ENCODE measurements around the gene DDA1. TPM values are rescaled to one million over a fixed set of nuclear protein-coding genes. Genes with fewer than 3 reads are reported as not detected.

DDA1 gene
- polyA plus RNA-seq, 2 of the 4 experiments (the other 2 are of a cell fraction): 35.5 to 53.5 TPM

- TF ChIP-seq ELK1 (IDR thresholded peaks at IDR 0.05; ENCODE audit: low read depth, low read length) (no peak), CHD2 (IDR thresholded peaks at IDR 0.05; ENCODE audit: low read length, partially characterized antibody) (no peak), SMC3 (IDR thresholded peaks at IDR 0.05) (peak; percentile 75), HMGXB4 (CRISPR knock-in tag; IDR thresholded peaks at IDR 0.05; ENCODE audit: borderline replicate concordance) (no peak), PHF8 (IDR thresholded peaks at IDR 0.05; ENCODE audit: borderline replicate concordance, low read depth) (no peak), PBX3 (IDR thresholded peaks at IDR 0.05) (peak; percentile 91; the same call in 1 of the 2 replicates), MYC (IDR thresholded peaks at IDR 0.05; ENCODE audit: borderline replicate concordance, low read length) (no peak; the same call in 1 of the 2 replicates), POLR2AphosphoS2 (conservative IDR thresholded peaks at IDR 0.05; ENCODE audit: low read length) (no peak), ZC3H11A (IDR thresholded peaks at IDR 0.05) (no peak), ZNF302 (CRISPR knock-in tag; IDR thresholded peaks at IDR 0.05) (no peak), REST (IDR thresholded peaks at IDR 0.05) (peak; percentile 39; the same call in 1 of the 2 replicates), ESRRA (IDR thresholded peaks at IDR 0.05; ENCODE audit: borderline replicate concordance, low read length) (peak; percentile 67; the same call in 1 of the 2 replicates), RFX5 (IDR thresholded peaks at IDR 0.05) (no peak), SREBF2 (IDR thresholded peaks at IDR 0.05) (no peak), JUNB (IDR thresholded peaks at IDR 0.05) (no peak)
Measured at GRCh38 chr19:17305517-17306284, 3.7 kb upstream of the DDA1 start, which contains the start of gene MRPL34 (continued).

GRCh38 chr19:17306285-17306714 lies 3.1 kb upstream of the DDA1 start:
- Histone ChIP-seq H3K9me3 (no peaks in the 10 kb centered on the region), H3K4me1 (peaks cover 38% of the 10 kb centered on the region), H3K4me3 (peak overlapping the region; percentile 50), H3K27ac (peak overlapping the region; percentile 80 to 99), H3K4me2 (peak overlapping the region; percentile 69)
- POLR2A ChIA-PET: no interaction called here
- 0 out of 2 replicates have a peak, but pooled peaks have one; percentile 20 for TF ChIP-seq TP53 (CRISPR knock-in tag; IDR thresholded peaks at IDR 0.05)
- no peak for TF ChIP-seq PBX3 (IDR thresholded peaks at IDR 0.05)
- peak; percentile 6; the same call in 1 of the 2 replicates for TF ChIP-seq KDM1A (IDR thresholded peaks at IDR 0.05; ENCODE audit: low read depth)
- ATAC-seq (no peak), DNase-seq (ENCODE audit: low read depth in 1 of 2, low spot score in 1 of 2) (no peak), FAIRE-seq (no peak)
- CTCF ChIA-PET: interaction anchor here (1.6 to 8.7 kb wide), 2 partner anchors 13 to 84 kb away, joined by 4 to 98 read pairs; no protein-coding TSS in a partner anchor
- WGBS (ENCODE audit: missing lambda C conversion rate): 32% methylated on average over 6 of the region's 28 CpGs

All from A549 (cell line).